Measurements from ENCODE around the gene SEH1L.

- TF ChIP-seq EZH2 (IDR thresholded peaks at IDR 0.05; ENCODE audit: borderline replicate concordance, low read depth, low read length, severe bottlenecking) (no peak), CTCF (IDR thresholded peaks at IDR 0.05; ENCODE audit: borderline replicate concordance, extremely low read depth, low read length, poor library complexity, severe bottlenecking) (no peak)
Observed at GRCh38 chr18:12928206-12928605, 19.6 kb upstream of the SEH1L start.
